NCI-H460 (cell line): ENCODE results near the gene ZNF770. TPM values are rescaled to one million over a fixed set of nuclear protein-coding genes. Genes with fewer than 3 reads are reported as not detected.
A peak's percentile ranks its signal among the peaks of the same experiment; 100 is the strongest.

Source experiments
- DNase-seq: peaks from one replicate; pipeline ENCODE4 v3.0.0-alpha.2; 2016; ENCODE audit warnings: low read depth; ENCODE audit errors: extremely low read depth
- polyA plus RNA-seq: library from polyadenylated mRNA; depleted of rRNA; stranded (reverse); fragments of >200 nt; gene quantifications from 2 replicates; pipeline ENCODE4 v1.2.3, GENCODE V29; 2014; cell fraction: nucleus; rRNA removed
- total RNA-seq: library from RNA; depleted of rRNA; stranded (reverse); fragments of >200 nt; shearing (Covaris generic); gene quantifications from 2 replicates; pipeline ENCODE4 v1.2.3, GENCODE V29; 2014; rRNA removed

ZNF770 gene, protein sequence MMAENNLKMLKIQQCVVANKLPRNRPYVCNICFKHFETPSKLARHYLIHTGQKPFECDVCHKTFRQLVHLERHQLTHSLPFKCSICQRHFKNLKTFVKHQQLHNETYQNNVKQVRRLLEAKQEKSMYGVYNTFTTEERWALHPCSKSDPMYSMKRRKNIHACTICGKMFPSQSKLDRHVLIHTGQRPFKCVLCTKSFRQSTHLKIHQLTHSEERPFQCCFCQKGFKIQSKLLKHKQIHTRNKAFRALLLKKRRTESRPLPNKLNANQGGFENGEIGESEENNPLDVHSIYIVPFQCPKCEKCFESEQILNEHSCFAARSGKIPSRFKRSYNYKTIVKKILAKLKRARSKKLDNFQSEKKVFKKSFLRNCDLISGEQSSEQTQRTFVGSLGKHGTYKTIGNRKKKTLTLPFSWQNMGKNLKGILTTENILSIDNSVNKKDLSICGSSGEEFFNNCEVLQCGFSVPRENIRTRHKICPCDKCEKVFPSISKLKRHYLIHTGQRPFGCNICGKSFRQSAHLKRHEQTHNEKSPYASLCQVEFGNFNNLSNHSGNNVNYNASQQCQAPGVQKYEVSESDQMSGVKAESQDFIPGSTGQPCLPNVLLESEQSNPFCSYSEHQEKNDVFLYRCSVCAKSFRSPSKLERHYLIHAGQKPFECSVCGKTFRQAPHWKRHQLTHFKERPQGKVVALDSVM
- total RNA-seq = 35.8 and 45.4 TPM in 2 replicates
- polyA plus RNA-seq = 12.5 and 17.1 TPM in 2 replicates

DNA sequence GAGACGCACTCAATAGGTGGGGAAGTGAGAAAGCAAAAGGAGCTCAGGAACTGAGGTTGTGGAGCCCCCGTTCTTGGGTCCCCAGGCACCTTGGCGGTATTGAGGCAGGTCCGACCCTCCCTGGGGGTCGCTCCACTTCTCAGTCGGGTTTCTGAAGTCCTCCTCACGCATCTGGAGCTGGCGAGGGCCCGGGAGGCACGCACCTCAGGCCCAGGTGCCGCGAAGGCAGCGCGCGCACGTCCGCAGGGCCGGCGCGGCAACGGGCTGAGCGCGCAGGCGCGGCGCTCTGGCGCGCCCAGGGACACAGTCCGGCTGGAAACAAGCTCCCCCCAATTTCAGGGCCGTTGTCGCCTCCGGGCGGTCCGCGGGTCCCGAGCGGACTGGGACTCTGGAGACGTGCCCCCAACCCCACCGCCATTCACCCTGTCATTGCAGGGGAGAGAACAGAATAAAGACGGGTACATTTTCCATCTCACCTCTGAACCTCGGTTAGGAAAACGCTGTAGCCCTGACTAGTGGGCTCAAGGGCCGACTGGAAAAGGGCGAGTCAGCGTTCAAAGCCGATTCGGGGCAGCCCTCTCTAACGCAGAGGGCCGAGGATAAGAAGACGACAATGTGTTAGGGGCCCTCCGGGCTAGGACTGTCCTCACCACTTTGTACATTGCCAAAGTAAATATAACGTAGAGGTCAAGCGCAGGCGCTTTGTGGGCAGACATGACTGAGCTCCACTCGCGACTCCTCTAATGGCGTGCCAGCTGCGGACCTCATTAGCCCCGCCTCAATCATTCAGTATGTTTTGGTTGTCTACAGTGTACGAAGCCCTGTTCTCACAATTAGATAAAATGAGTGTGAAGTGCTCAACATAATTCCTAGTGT, at the start of gene ZNF770:
Gene ZNF770, minus strand, starts transcription at position 261 of the 876 bp plus-strand sequence. CDS start 4,853 bp downstream, outside the sequence.
- DNase-seq = peak; percentile 55

DNA sequence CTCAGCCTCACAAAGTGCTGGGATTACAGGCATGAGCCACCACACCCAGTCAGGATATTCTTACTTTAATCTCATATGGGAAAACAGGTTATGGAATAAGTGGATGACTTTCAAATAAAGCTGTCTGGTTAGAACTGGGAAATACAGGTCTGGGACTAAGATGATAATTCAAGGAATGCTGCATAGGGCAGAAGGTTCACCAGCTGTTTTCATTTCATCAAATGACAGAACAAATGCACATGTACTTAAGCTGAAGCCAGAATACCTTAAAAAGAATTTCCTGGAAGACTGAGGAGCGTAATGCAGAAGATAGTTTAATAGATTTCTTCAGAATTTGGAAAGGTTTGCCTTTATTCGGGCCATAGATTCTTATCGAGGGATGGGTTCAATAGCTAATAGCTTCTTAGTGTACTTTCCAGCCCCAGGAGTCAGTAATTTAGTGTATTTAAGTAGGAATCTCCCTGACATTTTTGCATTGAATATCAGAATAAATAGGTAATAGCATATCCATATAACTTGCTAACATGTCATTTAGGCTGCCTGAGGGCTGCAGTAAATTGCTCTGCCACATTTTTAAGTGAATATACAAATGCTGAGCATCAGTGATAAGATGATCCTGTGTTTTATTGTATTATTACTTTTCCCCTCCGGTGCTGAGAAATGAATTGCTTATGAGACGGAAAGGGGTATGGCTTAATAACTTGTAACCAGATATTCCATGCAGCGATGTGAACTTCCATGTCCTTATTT, 40.3 kb upstream of the ZNF770 start:
- no peak for DNase-seq

DNA sequence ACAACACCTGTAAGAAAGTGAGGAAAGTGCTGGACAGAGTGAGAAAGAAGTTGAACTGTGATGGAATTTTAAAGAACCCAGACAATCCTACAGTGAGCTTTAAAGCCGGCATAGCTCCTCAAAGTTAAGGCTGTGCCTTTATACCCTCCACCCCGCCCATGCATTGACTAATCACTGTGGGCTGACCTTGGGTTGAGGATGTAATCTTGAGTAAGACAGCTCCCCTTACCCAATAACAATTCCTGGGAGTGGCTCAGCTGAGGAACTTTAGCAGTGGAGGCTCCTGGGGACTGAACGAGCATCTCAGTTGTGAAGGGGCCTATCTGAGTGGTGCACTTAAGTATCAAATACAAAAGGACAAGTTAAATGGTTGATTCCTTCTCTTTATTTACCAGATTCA, 35.7 kb upstream of the ZNF770 start:
- no peak for DNase-seq

DNA sequence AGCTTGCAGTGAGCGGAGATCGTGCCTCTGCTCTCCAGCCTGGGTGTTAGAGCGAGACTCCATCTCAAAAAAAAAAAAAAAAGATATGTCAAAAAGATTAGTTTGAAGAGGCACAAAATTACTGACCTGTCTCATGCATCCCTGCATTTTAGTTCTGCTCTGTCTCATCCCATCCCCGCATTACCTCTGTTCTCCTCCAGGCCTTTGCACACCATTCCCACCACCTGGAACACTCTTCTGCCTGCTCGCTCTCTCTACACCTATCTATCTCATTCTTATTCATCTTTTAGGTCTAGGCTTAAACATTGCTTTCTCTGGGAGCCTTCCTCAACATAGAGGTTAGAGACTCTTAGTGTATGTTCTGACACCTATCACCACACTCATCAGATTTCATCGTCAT, 32.9 kb upstream of the ZNF770 start:
- DNase-seq = no peak

DNA sequence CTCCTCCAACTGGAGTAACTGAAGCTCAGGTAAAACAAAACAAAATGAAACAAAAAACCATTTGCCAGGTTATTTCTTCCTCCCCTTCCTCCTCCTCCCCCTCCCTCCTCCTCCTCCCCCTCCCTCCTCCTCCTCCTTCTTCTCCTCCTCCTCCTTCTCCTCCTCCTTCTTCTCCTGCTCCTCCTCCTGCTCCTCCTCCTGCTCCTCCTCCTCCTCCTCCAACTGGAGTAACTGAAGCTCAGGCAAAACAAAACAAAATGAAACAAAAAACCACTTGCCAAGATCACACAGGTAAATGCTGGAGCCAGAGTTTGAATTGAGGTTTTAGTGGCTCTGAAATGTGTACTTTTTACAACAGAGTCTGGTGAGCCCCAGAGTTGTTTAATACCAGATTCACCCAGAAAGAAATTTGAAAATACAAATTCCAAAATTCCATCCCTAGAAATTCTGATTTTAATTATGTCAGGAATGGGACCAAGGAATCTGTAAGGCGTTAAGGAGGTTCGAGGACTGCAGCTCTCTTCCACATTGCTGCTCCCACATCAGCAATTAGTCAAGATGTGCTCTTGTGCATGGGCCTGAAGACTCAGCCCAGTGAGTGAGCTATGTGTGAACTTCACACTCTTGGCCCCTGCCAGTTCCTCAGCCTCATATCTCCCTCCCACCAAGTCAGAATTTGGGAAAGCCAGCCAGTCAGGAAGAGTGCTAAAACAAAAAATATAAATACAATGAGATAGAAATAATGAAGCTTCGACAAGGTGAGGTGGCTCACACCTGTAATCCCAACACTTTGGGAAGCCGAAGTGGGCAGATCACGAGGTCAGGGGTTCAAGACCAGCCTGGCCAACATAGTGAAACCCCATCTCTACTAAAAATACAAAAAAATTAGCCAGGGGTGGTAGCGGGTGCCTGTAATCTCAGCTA, 31.6 kb upstream of the ZNF770 start:
- DNase-seq = no peak

DNA sequence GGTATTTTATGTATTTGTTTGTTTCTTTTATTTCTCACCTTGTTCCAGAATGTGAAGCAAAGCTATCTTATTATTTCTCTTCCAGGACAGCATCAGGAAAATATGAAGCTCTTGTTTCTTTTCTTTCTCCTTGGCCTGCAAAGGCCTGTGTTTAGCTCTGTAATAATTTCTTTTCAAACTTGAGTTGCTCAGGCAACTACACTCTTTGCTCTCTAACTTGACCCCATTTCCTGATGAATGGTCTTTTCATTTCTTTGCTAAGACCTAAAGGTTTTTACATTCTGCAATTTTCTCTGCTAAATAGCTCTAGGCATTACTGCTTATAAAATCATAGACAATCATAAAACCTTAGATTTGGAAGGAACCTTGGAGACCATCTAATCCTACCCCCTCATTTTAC, 26.2 kb upstream of the ZNF770 start:
- DNase-seq = no peak

DNA sequence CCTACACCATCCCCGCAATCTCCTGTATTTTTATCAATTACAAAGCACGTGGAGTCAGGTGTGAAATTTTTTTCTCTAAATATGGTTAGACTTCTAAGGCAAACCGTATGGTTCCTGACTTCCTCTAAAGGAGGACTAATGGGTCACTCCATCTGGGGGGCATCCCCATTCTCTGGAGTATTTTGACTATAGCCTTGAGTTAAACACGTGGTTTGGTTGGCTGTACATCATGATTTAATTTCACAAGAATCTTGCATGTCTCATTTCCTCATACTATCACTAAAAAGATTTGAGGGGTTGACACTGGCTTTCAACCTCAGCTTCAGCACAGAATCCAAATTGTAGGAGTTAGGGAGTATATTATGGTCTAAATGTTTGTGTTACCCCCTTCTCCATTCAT, 25.3 kb upstream of the ZNF770 start:
- no peak for DNase-seq

DNA sequence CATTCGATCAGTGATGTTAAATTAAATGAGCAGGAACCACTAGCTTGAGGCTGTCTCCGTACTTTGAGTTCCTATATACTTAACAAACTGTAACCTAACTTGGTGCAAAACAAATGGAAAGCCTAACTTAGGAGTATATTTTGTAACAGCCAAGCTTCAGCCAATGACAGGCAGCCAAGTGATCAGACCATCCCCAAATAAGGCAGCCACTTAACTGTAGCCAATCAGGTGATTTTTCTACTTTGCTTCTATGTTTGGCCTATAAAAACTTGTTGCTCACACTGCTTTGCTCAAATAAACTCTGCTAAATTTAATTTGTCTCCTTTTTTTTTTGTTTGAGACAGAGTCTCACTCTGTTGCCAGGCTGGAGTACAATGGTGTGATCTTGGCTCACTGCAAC, 19.3 kb upstream of the ZNF770 start:
- no peak for DNase-seq

DNA sequence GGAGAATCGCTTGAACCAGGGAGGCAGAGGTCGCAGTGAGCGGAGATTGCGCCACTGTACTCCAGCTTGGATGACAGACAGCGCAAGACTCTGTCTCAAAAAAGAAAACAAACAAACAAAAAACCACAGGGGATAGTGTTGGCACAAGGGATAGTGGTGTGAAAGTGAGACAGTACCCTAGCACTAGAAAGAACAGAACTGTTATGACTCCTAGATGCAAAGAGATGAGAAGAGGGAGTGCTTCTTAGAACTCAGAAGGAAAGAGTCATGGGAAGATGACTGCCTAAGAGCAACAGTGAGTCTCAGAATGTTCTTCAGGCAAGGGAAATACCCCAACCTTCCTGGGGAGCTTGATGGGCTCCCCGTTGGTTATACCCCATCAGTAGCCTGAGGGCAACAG, 17.8 kb upstream of the ZNF770 start:
- no peak for DNase-seq

DNA sequence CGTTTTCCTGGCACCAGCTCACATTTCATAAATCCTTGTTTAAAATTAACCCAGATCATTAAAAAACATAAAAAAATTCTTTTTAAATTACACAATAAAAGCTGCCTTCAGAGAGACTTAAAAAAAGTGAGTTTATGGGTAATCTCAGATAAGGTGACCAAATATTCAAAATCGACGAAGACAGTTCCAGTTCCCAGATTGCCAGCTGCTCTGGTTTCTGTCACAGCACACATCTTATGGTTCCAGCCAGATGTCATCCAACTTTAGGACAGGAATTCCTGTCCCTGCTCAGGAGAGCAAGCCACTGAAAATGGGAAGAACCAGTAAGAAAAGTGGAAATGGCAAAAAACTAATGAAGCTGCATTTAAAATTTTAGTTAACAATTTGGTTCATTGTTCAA, 15.8 kb upstream of the ZNF770 start:
- no peak for DNase-seq

DNA sequence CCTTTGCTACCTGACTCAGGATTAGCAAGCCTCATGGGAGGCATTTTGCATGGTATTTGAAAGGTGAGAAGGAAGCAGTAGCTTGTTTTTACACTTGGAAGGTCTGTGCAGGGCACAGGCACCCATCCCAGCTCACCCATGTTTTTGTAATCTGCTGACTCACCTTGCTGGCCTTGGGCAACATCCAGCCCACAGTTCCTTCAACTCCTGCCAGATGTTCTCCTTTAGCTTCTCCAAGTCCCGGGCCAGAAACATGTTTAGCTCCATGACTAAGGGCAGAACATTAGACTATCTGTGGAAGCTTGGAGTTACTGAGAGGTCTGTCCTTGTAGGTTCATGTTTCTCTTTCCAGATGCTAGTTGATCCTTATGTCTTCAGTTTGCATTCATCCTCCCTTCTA, 12.4 kb upstream of the ZNF770 start:
- DNase-seq = no peak

DNA sequence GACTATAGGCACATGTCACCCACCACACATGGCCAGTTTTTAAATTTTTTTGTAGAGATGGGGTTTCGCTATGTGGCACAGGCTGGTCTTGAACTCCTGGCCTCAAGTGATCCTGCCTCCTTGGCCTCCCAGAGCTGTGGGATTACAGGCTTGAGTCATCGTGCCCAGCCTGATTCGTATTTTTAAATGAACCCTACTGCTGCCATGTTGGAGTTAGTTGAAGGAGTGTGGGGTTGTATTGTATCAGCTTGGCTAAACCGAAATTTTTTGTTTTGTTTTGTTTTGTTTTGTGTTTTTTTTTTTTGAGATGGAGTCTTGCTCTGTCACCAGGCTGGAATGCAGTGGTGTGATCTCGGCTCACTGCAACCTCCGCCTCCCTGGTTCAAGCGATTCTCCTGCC, 11.8 kb upstream of the ZNF770 start:
- DNase-seq = no peak

DNA sequence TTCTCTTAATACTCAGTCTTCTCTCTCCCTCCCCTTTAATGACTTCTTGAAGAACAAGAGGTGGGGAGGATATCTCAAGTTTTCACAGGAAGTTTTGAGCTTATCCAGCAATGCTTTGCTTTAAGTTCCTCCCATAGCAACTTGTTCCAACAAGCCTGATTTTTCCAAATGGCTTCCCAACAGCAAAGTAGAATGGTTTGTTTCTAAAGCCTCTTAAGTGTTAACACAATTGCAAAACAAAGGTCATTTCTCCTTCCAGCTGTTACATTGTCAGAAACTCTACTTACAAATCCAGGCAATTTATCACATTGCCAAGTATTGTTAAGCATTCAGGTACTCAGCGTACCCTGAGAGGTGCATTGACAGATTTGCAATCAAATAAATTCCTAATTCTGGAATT, 6.8 kb upstream of the ZNF770 start:
- no peak for DNase-seq

DNA sequence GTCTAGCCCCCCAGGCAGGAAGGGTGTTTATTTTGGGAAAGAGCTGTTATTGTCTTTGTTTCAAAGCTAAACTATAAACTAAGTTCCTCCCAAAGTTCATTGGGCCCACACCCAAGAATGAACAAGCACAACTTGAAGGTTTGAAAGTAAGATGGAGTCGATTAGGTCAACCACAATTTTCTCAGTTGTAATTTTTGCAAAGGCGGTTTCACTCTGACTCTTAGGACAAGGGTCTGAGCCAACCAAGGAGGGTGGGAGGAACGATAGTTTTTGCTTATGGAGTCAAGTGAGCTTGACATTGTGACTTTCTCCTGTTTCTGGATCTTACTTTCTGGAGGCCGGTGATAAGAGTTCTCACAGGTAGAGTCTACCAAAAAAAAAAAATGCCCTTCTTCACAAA, 5.8 kb upstream of the ZNF770 start:
- DNase-seq = no peak

DNA sequence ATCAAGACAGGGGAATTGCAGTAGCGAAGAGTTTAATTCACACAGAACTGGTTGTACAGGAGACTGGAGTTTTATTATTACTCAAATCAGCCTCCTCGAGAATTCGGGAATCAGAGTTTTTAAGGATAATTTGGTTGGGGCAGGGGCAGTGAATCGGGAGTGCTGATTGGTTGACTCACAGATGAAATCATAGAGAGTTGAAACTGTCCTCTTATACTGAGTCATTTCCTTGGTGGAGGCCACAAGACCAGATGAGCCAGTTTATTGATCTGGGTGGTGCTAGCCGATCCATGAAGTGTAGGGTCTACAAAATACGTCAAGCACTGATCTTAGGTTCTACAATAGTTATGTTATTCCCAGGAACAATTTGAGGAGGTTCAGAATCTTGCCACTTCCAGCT, 5.3 kb upstream of the ZNF770 start:
- no peak for DNase-seq

DNA sequence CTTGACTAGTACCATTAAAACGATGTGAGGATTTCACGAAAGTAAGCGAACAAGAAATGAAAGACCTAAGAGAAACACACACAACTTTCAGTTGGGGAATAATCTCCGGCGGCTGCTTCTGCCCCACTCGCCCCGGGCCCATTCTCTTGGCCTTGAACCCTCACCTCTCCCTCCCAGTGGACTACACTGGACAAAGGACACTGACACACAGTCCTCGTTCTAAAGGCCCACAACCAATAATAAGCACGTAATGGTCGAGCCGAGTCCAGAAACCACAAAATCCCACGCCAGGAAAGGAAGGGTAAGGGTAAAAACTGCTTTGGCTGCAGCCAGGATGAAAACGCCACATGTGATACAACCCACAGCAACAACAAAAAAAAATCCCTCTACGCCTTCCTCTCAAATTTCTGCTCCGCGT, 469 bp downstream of the ZNF770 start:
- no peak for DNase-seq

DNA sequence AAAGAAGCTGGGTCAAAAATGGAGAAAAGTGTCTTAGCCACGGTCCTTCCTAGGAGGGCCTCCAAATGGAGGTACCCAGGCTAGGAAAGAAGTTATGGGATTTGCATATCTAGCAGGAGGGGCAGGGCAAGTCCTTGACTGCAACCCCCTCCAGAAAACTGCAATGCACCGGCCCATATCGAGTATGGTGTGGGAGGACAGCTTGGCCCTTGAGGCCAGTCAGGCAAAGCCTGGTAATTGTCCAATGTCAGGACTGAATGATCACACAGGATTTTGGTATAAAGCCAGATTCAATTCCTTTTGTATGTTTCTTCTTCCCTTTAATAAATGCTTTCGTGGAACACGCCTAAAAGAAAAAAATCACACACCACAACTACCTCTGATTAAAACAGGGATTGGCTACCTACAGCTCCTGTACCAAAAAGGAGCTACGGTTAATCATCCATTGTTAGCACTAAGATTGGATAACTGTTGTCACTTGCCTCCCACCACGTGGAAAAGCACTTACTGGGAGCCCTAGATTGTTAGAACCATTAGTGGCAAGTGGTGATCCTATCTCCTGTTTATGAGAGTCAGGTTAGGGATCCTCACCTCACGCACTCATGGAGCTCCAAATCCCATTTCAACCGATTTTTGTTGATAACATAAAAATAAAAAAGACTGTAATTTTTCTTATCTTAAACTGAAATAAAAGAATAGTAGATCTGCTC, 1.2 kb downstream of the ZNF770 start:
- no peak for DNase-seq

DNA sequence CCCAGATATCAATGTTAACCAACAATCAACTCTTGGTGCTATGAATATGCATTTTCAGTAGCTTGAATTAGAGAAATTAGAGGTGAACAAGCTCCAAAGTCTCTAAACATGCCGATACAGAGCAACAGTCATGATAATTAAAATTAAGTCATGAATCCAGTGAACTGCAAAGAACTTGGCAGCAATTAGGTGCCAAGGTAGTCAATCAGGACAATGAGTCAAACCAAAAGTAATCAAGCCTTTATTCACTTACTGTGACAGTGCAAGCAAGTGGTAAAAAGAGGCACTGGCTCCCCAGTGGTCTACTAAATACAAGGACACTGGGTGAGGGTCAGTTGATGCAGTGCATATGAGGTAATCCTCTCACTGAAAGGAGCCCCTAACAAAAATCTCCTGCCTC, 1.8 kb downstream of the ZNF770 start:
- no peak for DNase-seq
